Endothelial cell of umbilical vein (primary cell): ENCODE measurements around the gene CDC42EP5. TPM values are rescaled to one million over a fixed set of nuclear protein-coding genes. Genes with fewer than 3 reads are reported as not detected.

Source experiments
- BruUV-seq: library from RNA; stranded (reverse); fragments of 400-500 nt; replicated peaks from 2 replicates; lab custom pipeline; 2021; lab: Mats Ljungman, UMichigan
- CTCF ChIA-PET: fragments of 300-600, 350-600 bp; sonication (Branson Sonifier 250); formaldehyde crosslinking; loops from one replicate; lab custom pipeline; 2021; ENCODE audit warnings: antibody characterized with exemption, inconsistent platforms; lab: Charles Lee
- POLR2A ChIA-PET: fragments of 300-600, 350-600 bp; sonication (Branson Sonifier 250); formaldehyde crosslinking; loops from one replicate; lab custom pipeline; 2021; ENCODE audit warnings: antibody characterized with exemption, inconsistent platforms; lab: Charles Lee
- DNase-seq: peaks from one replicate; pipeline ENCODE4 v3.0.0-alpha.2; 2011; ENCODE audit warnings: low read depth, low spot score
- FAIRE-seq: peaks from 2 replicates; lab custom pipeline; 2011; peaks lifted over from hg19 to GRCh38; lab: Jason Lieb, UNC
- H2AFZ ChIP-seq: 2 replicates; pipeline ENCODE4 v1.6.0; 2012; ENCODE audit warnings: low read depth, low read length, control low read depth, inconsistent platforms
- H3K27ac ChIP-seq: 2 replicates; pipeline ENCODE4 v1.5.1; 2011; ENCODE audit warnings: low read depth, mild to moderate bottlenecking, control low read depth, low read length, moderate library complexity; ENCODE audit not compliant: insufficient read depth
- H3K27me3 ChIP-seq, 2 experiments: 2 replicates each; pipeline versions ENCODE4 v1.6.0 to v1.6.1; 2011; ENCODE audit warnings: low read length in 2 of 2, mixed read lengths in 1 of 2; ENCODE audit not compliant: control insufficient read depth in 2 of 2, insufficient read depth in 2 of 2
- H3K36me3 ChIP-seq, 2 experiments: 2 replicates in 1 of 2; 3 replicates in 1 of 2; pipeline ENCODE4 v1.5.1; 2011; ENCODE audit warnings: low read length in 2 of 2, mild to moderate bottlenecking in 1 of 2, moderate library complexity in 1 of 2; ENCODE audit not compliant: control insufficient read depth in 2 of 2, insufficient read depth in 2 of 2; ENCODE audit errors: extremely low read depth in 1 of 2
- H3K4me1 ChIP-seq: 3 replicates; pipeline ENCODE4 v1.5.1; 2011; ENCODE audit warnings: mild to moderate bottlenecking, low read length; ENCODE audit not compliant: control insufficient read depth, insufficient read depth; ENCODE audit errors: extremely low read depth
- H3K4me2 ChIP-seq: 2 replicates; pipeline ENCODE4 v1.6.1; 2011; ENCODE audit warnings: low read length, control low read depth, mixed read lengths; ENCODE audit not compliant: insufficient read depth
- H3K4me3 ChIP-seq, 3 experiments: fragments of 200-600 bp in 1 of 3; sonication (generic), shearing (Covaris generic) in 1 of 3; replicated peaks in 1 of 3; 2 replicates each; pipeline ENCODE4 v1.5.1; 2011 to 2016; ENCODE audit warnings: control low read depth in 3 of 3, low read length in 3 of 3, mild to moderate bottlenecking in 2 of 3, inconsistent platforms in 1 of 3, low read depth in 1 of 3, moderate library complexity in 1 of 3; ENCODE audit not compliant: insufficient read depth in 1 of 3
- H3K79me2 ChIP-seq: 2 replicates; pipeline ENCODE4 v1.6.0; 2012; ENCODE audit warnings: low read length, inconsistent platforms; ENCODE audit not compliant: control insufficient read depth, insufficient read depth
- H3K9ac ChIP-seq: replicated peaks from 2 replicates; pipeline ENCODE3; 2011; ENCODE audit warnings: low read length, control low read depth; ENCODE audit not compliant: insufficient read depth; ENCODE audit errors: extremely low read depth
- H3K9me1 ChIP-seq: replicated peaks from 3 replicates; pipeline ENCODE4 v1.6.0; 2011; ENCODE audit warnings: mild to moderate bottlenecking, low read length; ENCODE audit not compliant: control insufficient read depth, insufficient read depth; ENCODE audit errors: extremely low read depth
- H3K9me3 ChIP-seq: replicated peaks from 2 replicates; pipeline ENCODE4 v1.5.1; 2012; ENCODE audit warnings: low read length, inconsistent platforms; ENCODE audit not compliant: control insufficient read depth, insufficient read depth
- H4K20me1 ChIP-seq: replicated peaks from 2 replicates; pipeline ENCODE3; 2011; ENCODE audit warnings: mild to moderate bottlenecking, low read length; ENCODE audit not compliant: control insufficient read depth, insufficient read depth; ENCODE audit errors: extremely low read depth
- CTCF ChIP-seq, 2 donors: IDR thresholded peaks; 1 replicate in 1 of 2; 2 replicates in 1 of 2; pipeline ENCODE4 v1.5.1; 2011; ENCODE audit warnings: low read length in 2 of 2, mild to moderate bottlenecking in 2 of 2, moderate library complexity in 2 of 2, control low read depth in 1 of 2, inconsistent platforms in 1 of 2, low read depth in 1 of 2; ENCODE audit not compliant: insufficient read depth in 1 of 2; ENCODE audit errors: extremely low read depth in 1 of 2
- EZH2 ChIP-seq: IDR thresholded peaks from 2 replicates; pipeline ENCODE4 v1.6.1; 2012; ENCODE audit warnings: borderline replicate concordance, low read depth, mild to moderate bottlenecking, moderate library complexity, low read length, inconsistent platforms; ENCODE audit not compliant: severe bottlenecking
- FOS ChIP-seq: IDR thresholded peaks from 2 replicates; pipeline ENCODE4 v1.6.1; 2011; ENCODE audit warnings: mild to moderate bottlenecking, low read length, moderate library complexity, borderline replicate concordance; ENCODE audit not compliant: insufficient read depth
- GATA2 ChIP-seq: IDR thresholded peaks from 2 replicates; pipeline ENCODE4 v1.7.0; 2011; ENCODE audit warnings: low read depth, mild to moderate bottlenecking, moderate library complexity, mixed read lengths, low read length; ENCODE audit not compliant: insufficient read length, insufficient read depth
- JUN ChIP-seq: IDR thresholded peaks from 2 replicates; pipeline ENCODE4 v1.6.1; 2011; ENCODE audit warnings: borderline replicate concordance, low read depth; ENCODE audit not compliant: insufficient read length, insufficient read depth
- MAX ChIP-seq: IDR thresholded peaks from 2 replicates; pipeline ENCODE4 v1.6.1; 2011; ENCODE audit not compliant: insufficient read depth, insufficient read length
- MYC ChIP-seq: IDR thresholded peaks from one replicate; pipeline ENCODE4 v1.6.1; 2011; ENCODE audit warnings: mild to moderate bottlenecking, low read depth, low read length
- POLR2A ChIP-seq: IDR thresholded peaks from 2 replicates; pipeline ENCODE4 v1.6.1; 2012; ENCODE audit warnings: low read depth, mild to moderate bottlenecking, control low read depth, low read length
- POLR2AphosphoS5 ChIP-seq: IDR thresholded peaks from 2 replicates; pipeline ENCODE4 v1.6.1; 2012; ENCODE audit warnings: low read depth, mild to moderate bottlenecking, control low read depth, low read length, moderate library complexity; ENCODE audit not compliant: insufficient read depth
- dilution Hi-C: fragments of 300-500 bp; cut with MboI; formaldehyde crosslinking; loops from one replicate; pipeline ENCODE4 v1.15.0; 2019; ENCODE audit warnings: low sequenced_read_pairs; ENCODE audit not compliant: extremely low pct_ligation_motif_present
- intact Hi-C: fragments of 100-400 bp; cut with micrococcal nuclease; formaldehyde crosslinking; loops from one replicate; pipeline ENCODE4 v1.10.0; 2022
- polyA plus RNA-seq, 4 experiments: library from polyadenylated mRNA; depleted of rRNA in 3 of 4; stranded (reverse) in 3 of 4; unstranded in 1 of 4; fragments of >200 nt; gene quantifications; 2 replicates each; pipeline versions ENCODE4 v1.2.1 to v1.2.3, GENCODE V29; 2011 to 2012; ENCODE audit warnings: missing spikeins in 1 of 4
- total RNA-seq: library from RNA; stranded (reverse); gene quantifications from 2 replicates; pipeline ENCODE4 v1.2.3, GENCODE V29; 2021

CDC42EP5 gene
- total and polyA plus RNA-seq, 2 donors (not counting 3 experiments of a cell fraction or from before 2014, with no cell fraction given), result 37.3 to 85.5 TPM

- Histone ChIP-seq H2AFZ (no peak overlapping the region), H3K4me3 (no peak overlapping the region), H3K27ac (peak overlapping the region; percentile 66), H3K27me3 (no peaks in the 10 kb centered on the region), H3K9ac (no peak overlapping the region), H3K9me3 (no peaks in the 10 kb centered on the region), H4K20me1 (no peaks in the 10 kb centered on the region), H3K4me2 (no peak overlapping the region), H3K4me1 (peaks cover 43% of the 10 kb centered on the region), H3K79me2 (no peaks in the 10 kb centered on the region), H3K36me3 (no peaks in the 10 kb centered on the region), H3K9me1 (no peaks in the 10 kb centered on the region)
- TF ChIP-seq MYC (no peak), CTCF (IDR thresholded peaks at IDR 0.05; ENCODE audit: extremely low read depth in 1 of 2, insufficient read depth in 1 of 2, low read depth in 1 of 2, low read length in 2 of 2) (no peak), MAX (no peak), GATA2 (no peak), POLR2AphosphoS5 (no peak), FOS (no peak), EZH2 (no peak), POLR2A (no peak), JUN (no peak)
- no peak for FAIRE-seq
- BruUV-seq, result TSS peak; percentile 43
- intact Hi-C loops (no loop called here), dilution Hi-C loops (no loop called here)
- CTCF ChIA-PET, result no interaction called here
- POLR2A ChIA-PET, result no interaction called here
- DNase-seq, result no peak
Observed at GRCh38 chr19:54521860-54522513, 48.9 kb upstream of the CDC42EP5 start.
